Breast epithelium (tissue), 4 donors: ENCODE measurements around the gene KASH5. TPM values are rescaled to one million over a fixed set of nuclear protein-coding genes. Genes with fewer than 3 reads are reported as not detected.
"Not testable (repeated sequence)": the region's sequence is repeated elsewhere in the genome, so short reads cannot be mapped to it uniquely, and the experiment has no call there.

Source experiments
- DNase-seq, 2 donors: peaks; one replicate each; pipeline ENCODE4 v3.0.0-alpha.2; 2019; ENCODE audit warnings: low spot score in 2 of 2
- H3K27ac ChIP-seq, 2 donors: fragments of 200-600 bp; sonication (generic) in 1 of 2; one replicate each; pipeline ENCODE4 v1.5.1; 2016 to 2019; ENCODE audit warnings: mild to moderate bottlenecking in 1 of 2
- H3K27me3 ChIP-seq, 2 donors: fragments of 200-600 bp; sonication (generic) in 1 of 2; one replicate each; pipeline versions ENCODE4 v1.5.1 to v1.6.0; 2017 to 2019; ENCODE audit warnings: control low read depth in 1 of 2, mild to moderate bottlenecking in 1 of 2
- H3K36me3 ChIP-seq: fragments of 200-600 bp; one replicate; pipeline ENCODE4 v1.5.1; 2019
- H3K4me1 ChIP-seq, 2 donors: fragments of 200-600 bp; sonication (generic); one replicate each; pipeline ENCODE4 v1.5.1; 2016 to 2019; ENCODE audit warnings: control low read depth in 1 of 2
- H3K4me3 ChIP-seq, 3 donors: fragments of 200-600 bp; sonication (generic); 1 replicate in 2 of 3; 2 replicates in 1 of 3; pipeline ENCODE4 v1.5.1; 2016 to 2019; ENCODE audit warnings: mild to moderate bottlenecking in 3 of 3, moderate library complexity in 2 of 3
- H3K9me3 ChIP-seq, 2 donors: fragments of 200-600 bp; sonication (generic) in 1 of 2; one replicate each; pipeline ENCODE4 v1.5.1; 2016 to 2019; ENCODE audit warnings: control low read depth in 1 of 2
- CTCF ChIP-seq, 3 donors: fragments of 450-650 bp; IDR thresholded peaks; one replicate each; pipeline ENCODE4 v1.5.1; 2016 to 2017; ENCODE audit warnings: antibody characterized with exemption in 3 of 3, mild to moderate bottlenecking in 3 of 3, moderate library complexity in 3 of 3
- POLR2A ChIP-seq: fragments of 450-650 bp; IDR thresholded peaks from one replicate; pipeline ENCODE4 v1.6.1; 2016; ENCODE audit warnings: antibody characterized with exemption, mild to moderate bottlenecking, moderate library complexity
- POLR2AphosphoS5 ChIP-seq, 3 donors: sonication (generic); formaldehyde crosslinking; IDR thresholded peaks; one replicate each; pipeline ENCODE4 v1.6.1; 2017; ENCODE audit warnings: antibody characterized with exemption in 3 of 3
- intact Hi-C: fragments of 100-400 bp; cut with DNase I; formaldehyde crosslinking; loops from one replicate; pipeline ENCODE4 v1.15.1; 2023; ENCODE audit warnings: low total_unique reads
- total RNA-seq, 3 donors: library from RNA; depleted of rRNA; stranded (reverse); fragments of >200 nt; gene quantifications; one replicate each; pipeline ENCODE4 v1.1.0, GENCODE V29; 2016

Gene KASH5
- total RNA-seq, 3 donors from 2014 or later = 1.9 TPM; not detected in 2

- Histone ChIP-seq H3K4me3 (no peak overlapping the region), H3K27me3 (no peaks in the 10 kb centered on the region), H3K4me1 (no peaks in the 10 kb centered on the region), H3K36me3 (no peaks in the 10 kb centered on the region), H3K27ac (peak overlapping the region in 1 of 2 donors; percentile 71), H3K9me3 (no peaks in the 10 kb centered on the region)
- intact Hi-C loops = no loop called here
- TF ChIP-seq CTCF (IDR thresholded peaks at IDR 0.05) = no peak
- TF ChIP-seq POLR2AphosphoS5 (IDR thresholded peaks at IDR 0.05) = peak in 1 of 3 donors; percentile 22
- no peak for DNase-seq
Measured at GRCh38 chr19:49455773-49456172, 67.7 kb downstream of the KASH5 start.

GRCh38 chr19:49456326-49456725 lies 68.3 kb downstream of the KASH5 start:
- H3K9me3 ChIP-seq = no peaks in the 10 kb centered on the region
- H3K36me3 ChIP-seq = no peaks in the 10 kb centered on the region
- TF ChIP-seq POLR2AphosphoS5 (IDR thresholded peaks at IDR 0.05) = no peak
- H3K27me3 ChIP-seq = no peaks in the 10 kb centered on the region
- no peaks in the 10 kb centered on the region for H3K4me1 ChIP-seq
- peak overlapping the region; percentile 24 to 71 for H3K27ac ChIP-seq
- H3K4me3 ChIP-seq = no peak overlapping the region
- DNase-seq = no peak
- intact Hi-C loops = no loop called here

GRCh38 chr19:49458567-49458903 lies 70.5 kb downstream of the KASH5 start:
- Histone ChIP-seq H3K27me3 (no peaks in the 10 kb centered on the region), H3K4me1 (no peaks in the 10 kb centered on the region), H3K9me3 (no peaks in the 10 kb centered on the region), H3K4me3 (no peak overlapping the region), H3K36me3 (no peaks in the 10 kb centered on the region), H3K27ac (peak overlapping the region in 1 of 2 donors; percentile 40)
- intact Hi-C loops = no loop called here
- TF ChIP-seq POLR2A = no peak
- no peak for TF ChIP-seq POLR2AphosphoS5 (IDR thresholded peaks at IDR 0.05)
- no peak for TF ChIP-seq CTCF (IDR thresholded peaks at IDR 0.05)
- DNase-seq = no peak

GRCh38 chr19:49459388-49459787 lies 71.3 kb downstream of the KASH5 start:
- intact Hi-C loops = no loop called here
- H3K4me3 ChIP-seq = no peak overlapping the region
- H3K4me1 ChIP-seq = no peaks in the 10 kb centered on the region
- DNase-seq = no peak
- no peaks in the 10 kb centered on the region for H3K36me3 ChIP-seq
- no peaks in the 10 kb centered on the region for H3K27me3 ChIP-seq
- H3K27ac ChIP-seq = no peak overlapping the region
- H3K9me3 ChIP-seq = no peaks in the 10 kb centered on the region
- TF ChIP-seq POLR2A = no peak
- no peak for TF ChIP-seq POLR2AphosphoS5 (IDR thresholded peaks at IDR 0.05)
- no peak for TF ChIP-seq CTCF (IDR thresholded peaks at IDR 0.05)

- H3K36me3 ChIP-seq, H3K27ac ChIP-seq, DNase-seq, H3K4me3 ChIP-seq, intact Hi-C loops, H3K9me3 ChIP-seq, H3K4me1 ChIP-seq, H3K27me3 ChIP-seq: not testable (repeated sequence)
Measured at GRCh38 chr19:49461130-49461529, 73.1 kb downstream of the KASH5 start.

GRCh38 chr19:49461656-49462055 lies 73.6 kb downstream of the KASH5 start:
- Histone ChIP-seq H3K4me1 (no peaks in the 10 kb centered on the region), H3K27ac (no peak overlapping the region), H3K27me3 (no peaks in the 10 kb centered on the region), H3K4me3 (no peak overlapping the region), H3K36me3 (no peaks in the 10 kb centered on the region), H3K9me3 (no peaks in the 10 kb centered on the region)
- intact Hi-C loops = no loop called here
- TF ChIP-seq POLR2A = no peak
- TF ChIP-seq CTCF (IDR thresholded peaks at IDR 0.05) = no peak
- no peak for TF ChIP-seq POLR2AphosphoS5 (IDR thresholded peaks at IDR 0.05)
- no peak for DNase-seq
